CD4-positive, alpha-beta T cell treated with Interleukin-4 for 1 hour (primary cell): ENCODE results near the gene DFFA.
"Not testable (repeated sequence)": the region's sequence is repeated elsewhere in the genome, so short reads cannot be mapped to it uniquely, and the experiment has no call there.

Source experiments
- DNase-seq, 2 donors: peaks; one replicate each; pipeline ENCODE4 v3.0.0-alpha.2; 2020 to 2022

The DFFA gene

GRCh38 chr1:10504249-10504648 lies 31.9 kb upstream of the DFFA start:
- no peak for DNase-seq

DNA sequence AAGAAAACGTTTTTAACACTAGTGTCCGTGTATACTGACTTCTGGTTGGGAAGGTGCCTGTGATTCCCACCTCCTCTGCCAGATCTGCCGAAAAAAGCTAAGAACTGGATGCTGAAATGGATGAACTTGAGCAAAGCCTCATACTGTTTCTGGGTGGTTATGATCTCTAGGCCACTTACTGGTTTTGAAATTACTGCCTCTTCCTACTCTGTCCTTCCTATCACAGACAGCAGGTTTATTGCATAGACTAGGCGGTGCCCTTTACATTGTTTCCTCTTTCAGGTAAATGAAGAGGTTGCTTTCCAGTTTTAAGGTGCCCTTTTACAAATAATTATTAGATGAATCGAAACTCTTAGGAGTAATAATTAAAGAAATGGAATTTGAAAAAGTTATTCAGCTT lies 29.9 kb upstream of the DFFA start:
- DNase-seq: no peak

DNA sequence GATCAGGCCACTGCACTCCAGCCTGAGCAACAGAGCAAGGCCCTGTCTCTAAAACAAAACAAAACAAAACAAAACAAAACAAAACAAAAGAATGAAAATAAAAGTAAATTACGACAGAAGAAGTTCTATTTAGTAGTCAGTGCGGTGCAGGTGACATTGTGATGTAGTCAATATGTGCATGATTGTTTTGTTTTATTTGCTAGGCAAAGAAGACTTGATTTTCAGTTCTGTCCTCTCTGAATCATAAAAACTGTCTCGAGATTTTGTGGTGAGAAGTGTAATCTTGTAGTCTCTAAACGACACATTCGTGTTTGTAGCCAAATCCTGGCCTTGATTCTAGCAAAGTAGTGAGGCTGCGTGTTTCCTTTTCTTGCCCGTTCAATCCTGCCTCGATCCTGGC lies 25.9 kb upstream of the DFFA start:
- no peak for DNase-seq

- DNase-seq: peak in 1 of 2 donors; percentile 45
Measured at GRCh38 chr1:10497109-10497508, 24.8 kb upstream of the DFFA start.

GRCh38 chr1:10495952-10496351 lies 23.6 kb upstream of the DFFA start:
- DNase-seq: peak; percentile 41 to 57

DNA sequence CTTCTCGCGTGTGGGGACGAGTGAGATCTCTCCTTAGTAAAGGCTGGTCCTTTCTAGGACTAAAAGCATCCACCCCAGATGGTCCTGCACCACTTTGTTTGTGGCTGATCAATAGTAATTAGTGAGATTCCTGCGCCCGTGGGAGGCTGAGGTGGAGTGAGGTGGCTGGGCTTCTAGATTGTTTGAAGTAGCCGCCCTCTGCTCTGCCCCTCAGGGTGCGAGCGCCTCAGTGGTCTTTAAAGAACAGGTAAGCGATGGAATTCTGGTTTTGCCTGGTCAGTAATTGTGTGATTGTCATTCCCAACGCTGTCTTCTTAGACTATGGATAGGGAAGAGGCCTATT lies 23.1 kb upstream of the DFFA start:
- DNase-seq: no peak

DNA sequence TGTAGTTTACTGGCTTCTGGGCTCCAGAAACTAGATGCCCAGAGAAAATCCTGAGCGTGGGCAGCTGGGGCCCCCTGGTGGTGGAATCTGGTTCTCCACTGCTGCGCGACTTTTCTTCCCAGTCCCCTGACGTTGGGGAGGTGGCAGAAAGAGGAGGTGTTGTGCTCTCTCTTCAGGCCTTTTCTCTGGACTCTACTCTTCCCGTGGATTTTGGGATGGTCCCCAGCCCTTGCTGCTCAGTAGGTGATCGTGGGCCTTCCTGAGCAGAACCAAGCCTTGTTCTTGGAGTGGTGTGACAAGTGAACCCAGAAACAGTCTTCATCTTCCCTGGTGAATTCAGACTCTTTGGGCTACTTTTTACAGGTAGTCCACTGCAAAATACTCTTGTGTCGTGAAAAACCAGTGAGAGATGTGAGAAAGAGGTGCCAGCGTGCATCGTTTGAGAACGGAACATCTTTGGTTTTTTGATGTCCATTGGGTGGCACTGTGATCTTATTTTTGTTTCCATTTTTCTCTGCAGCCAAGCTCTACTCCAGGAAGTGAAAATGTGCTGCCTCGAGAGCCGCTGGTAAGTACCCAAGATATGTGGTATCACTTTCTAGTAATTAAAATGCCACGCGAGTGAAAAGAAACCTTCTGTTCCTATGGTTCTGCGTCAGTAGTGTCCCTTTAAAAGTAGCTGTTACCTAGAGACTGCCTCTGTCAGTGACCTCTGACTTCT lies 22.6 kb upstream of the DFFA start:
- DNase-seq: peak; percentile 77 to 83

GRCh38 chr1:10494418-10494753 lies 22.1 kb upstream of the DFFA start:
- no peak for DNase-seq

- DNase-seq: no peak
Measured at GRCh38 chr1:10490286-10490970, 18.1 kb upstream of the DFFA start.

- DNase-seq: no peak
Measured at GRCh38 chr1:10489291-10490055, 17.1 kb upstream of the DFFA start.

DNA sequence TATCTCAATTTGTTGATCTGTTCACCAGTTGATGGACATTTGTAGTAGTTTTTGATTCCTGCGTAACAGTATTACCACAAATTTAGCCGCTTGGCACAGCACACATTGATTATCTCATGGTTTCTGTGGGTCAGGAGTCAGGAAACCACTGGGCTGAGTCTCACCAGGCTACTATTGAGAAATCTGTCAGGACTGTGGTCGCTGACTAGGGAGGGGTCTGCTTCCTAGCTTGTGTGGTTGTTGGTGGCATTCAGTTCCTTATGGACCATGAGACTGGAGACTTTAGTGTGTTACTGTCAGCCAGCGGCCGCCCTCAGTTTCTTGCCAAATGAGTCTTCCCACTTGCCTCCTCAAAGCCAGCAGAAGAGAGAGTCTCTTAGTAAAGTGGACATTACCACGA lies 12.2 kb upstream of the DFFA start:
- DNase-seq: peak in 1 of 2 donors; percentile 19

DNA sequence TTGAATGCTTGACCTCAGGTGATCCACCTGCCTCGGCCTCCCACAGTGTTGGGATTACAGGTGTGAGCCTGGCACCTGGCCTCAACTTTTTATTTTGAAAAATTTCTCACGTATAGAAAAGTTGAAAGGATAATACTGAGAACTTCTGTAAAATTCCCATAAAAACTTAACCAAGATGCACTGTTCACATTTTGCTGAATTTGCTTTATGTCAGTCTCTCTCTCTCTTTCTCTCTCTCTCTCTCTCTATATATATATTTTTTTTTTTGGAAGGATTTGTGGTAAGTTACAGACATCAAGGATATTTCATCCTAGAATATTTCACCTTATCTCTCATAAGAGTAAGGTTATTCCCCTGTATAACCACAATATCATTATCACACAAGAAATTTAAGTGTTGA lies 8.3 kb upstream of the DFFA start:
- DNase-seq: no peak

- DNase-seq: no peak
Measured at GRCh38 chr1:10479296-10479695, 7.0 kb upstream of the DFFA start.

- no peak for DNase-seq
Measured at GRCh38 chr1:10475510-10475909, 3.2 kb upstream of the DFFA start.

DNA sequence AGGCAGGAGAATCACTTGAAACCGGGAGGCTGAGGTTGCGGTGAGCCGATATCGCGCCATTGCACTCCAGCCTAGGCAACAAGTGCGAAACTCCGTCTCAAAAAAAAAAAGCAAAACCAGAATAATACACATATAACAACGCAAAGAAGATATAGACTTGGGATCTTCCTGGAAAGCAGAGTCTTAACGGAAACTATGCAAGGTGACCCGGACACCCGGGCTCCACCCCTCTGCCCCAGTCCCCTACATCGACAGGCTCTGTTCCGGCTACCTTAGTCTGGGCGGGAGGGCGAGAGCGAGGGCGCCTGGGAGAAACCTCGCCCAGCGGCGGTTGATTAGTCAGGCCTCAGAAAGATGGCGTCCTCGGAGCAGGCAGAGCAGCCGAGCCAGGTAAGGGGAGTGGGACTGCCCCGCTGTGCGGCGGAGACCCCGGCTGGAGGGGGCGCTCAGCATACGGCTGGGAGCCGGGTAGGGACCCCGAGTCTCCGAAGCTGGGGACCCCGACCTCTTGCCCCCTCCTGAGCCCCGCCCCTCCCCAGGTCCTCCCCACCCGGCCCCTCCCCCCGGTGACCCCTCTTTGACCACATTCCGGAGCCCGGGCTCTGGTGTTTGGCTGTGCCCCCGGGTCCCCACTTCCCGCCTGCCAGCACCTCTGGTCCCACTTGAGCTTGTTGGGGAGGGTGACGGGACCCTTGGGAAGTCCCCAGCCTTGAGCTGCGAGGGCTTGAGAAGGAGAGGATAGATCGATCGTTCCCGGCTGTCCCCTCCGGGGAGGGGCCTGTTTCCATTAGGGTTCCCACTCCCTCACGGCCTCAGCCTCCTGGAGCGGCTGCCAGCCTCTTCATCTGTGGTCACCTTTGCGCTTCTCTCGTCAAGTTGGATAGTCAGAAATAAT lies 2.5 kb upstream of the DFFA start, which contains the start of gene PEX14:
PEX14 (plus strand) TSS at position 338 of the 895 bp plus-strand sequence; CDS start at position 355, 17 bp downstream.
- peak; percentile 83 to 88 for DNase-seq

GRCh38 chr1:10474309-10474612 lies 1.9 kb upstream of the DFFA start:
- DNase-seq: not testable (repeated sequence)

DNA sequence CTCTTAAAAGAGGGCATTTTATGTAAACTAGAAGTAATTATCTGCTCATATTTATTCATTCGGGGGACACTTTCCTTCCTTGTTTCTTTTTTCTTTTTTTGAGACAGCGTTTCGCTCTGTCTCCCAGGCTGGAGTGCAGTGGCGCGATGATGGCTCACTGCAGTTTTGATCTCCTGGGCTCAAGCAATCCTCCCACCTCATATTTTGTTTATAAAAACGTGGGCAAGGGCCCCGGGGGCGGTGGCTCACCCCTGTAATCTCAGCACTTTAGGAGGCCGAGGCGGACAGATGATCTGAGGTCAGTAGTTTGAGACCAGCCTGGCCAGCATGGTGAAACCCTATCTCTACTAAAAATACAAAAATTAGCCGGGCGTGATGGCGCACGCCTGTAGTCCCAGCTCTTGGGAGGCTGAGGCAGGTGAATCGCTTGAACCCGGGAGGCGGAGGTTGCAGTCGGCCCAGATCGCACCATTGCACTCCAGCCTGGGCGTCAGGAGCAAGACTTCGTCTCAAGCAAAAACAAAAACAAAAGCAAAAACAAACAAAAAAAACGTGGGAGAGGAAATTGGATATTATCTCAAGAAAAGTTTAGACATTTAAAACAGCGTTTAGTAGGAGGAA lies 926 bp upstream of the DFFA start:
- DNase-seq: no peak

DNA sequence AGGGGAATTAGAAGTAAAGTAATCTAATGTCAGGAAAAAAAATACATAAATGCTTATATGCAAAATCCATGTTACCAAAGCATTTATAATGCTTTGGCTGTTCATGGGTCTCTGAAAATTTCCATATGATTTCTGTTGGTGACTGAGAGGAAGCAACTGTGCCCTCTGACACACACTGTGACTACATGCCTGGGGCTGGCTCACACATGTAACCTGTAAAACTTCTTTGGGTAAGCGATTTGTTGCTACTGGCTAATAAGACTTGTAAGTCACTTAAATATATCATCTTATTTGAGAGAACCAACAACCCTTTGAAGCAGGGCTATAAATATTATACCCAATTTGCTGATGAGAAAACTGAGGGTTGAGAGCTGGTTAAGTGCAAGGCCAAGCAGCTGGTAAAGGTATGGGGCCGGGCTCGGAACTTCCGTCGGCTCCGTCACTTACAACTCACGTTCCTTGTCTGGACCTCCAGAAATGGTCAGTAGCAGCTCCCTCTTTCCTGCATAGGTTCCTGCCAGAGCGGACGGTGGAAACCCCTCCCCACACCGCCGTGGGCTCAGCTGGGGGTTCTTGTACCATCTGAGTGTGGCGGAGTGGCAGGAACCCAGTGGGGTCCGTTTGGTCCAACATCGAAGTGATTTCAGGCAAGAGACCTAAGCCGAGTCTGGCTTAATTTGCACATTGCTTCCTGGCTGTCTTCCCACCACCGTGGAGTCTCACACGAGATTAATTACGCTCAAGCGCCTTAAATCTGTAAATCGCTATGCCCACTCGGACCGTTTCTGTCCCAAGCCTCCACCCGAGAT lies 714 bp downstream of the DFFA start:
- DNase-seq: no peak

- no peak for DNase-seq
Measured at GRCh38 chr1:10470043-10470442, 2.3 kb downstream of the DFFA start.

- DNase-seq: no peak
Measured at GRCh38 chr1:10467078-10467477, 5.3 kb downstream of the DFFA start.

- DNase-seq: no peak
Measured at GRCh38 chr1:10459184-10459583, 13.1 kb downstream of the DFFA start.

DNA sequence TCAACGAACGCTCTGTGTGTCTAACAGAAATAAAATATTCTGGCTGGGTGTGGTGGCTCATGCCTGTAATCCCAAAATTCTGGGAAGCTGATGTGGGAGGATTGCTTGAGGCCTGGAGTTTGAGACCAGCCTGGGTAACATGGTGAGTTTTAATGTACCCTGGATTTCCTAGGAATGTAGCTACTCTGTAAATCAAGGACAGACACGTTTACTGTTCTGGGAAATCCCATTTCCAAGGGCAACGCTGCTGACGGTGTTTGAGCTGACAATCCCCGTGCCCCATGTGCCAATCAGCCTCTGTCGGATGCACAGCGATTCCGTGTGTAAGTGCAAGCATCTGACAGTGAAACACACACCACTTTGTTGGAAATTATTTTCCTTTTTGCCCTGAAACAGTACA lies 14.5 kb downstream of the DFFA start:
- DNase-seq: no peak
